Fibroblast of mammary gland (primary cell): ENCODE measurements around the gene PATE1.

Experiments
- DNase-seq: peaks from one replicate; pipeline ENCODE4 v3.0.0-alpha.2; 2010; ENCODE audit warnings: low read depth
- H3K4me3 ChIP-seq: 2 replicates; pipeline ENCODE4 v1.5.1; 2011; ENCODE audit warnings: low read depth, mild to moderate bottlenecking, low read length, moderate library complexity; ENCODE audit not compliant: control insufficient read depth
- CTCF ChIP-seq: conservative IDR thresholded peaks from 2 replicates; pipeline ENCODE4 v1.5.1; 2011; ENCODE audit warnings: low read depth, low read length, inconsistent platforms; ENCODE audit not compliant: control insufficient read depth, insufficient read depth

PATE1 gene

DNA sequence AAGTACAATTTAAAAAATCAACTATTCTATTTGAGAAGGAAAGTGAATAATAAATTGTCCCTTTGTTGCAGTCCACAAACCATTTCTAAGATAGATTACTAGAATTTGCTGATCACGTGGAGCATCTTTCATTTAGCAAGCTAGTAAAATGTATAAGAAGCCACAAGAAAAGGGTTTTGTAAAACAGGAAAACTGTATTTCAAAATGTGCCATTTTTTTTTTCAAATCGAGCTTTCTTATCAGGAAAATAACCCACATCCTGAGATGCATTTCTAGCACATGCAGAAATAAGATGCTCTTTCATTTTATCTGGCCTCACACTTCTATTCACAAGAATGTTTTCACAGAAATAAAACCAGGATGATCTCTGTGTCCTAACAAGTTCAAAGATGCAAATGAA lies 38.6 kb downstream of the PATE1 start:
- H3K4me3 ChIP-seq, result no peak overlapping the region
- no peak for DNase-seq
- no peak for TF ChIP-seq CTCF

GRCh38 chr11:125787827-125788226 lies 41.7 kb downstream of the PATE1 start, which contains the start of gene PATE3:
PATE3 (plus strand) TSS chr11:125788127; CDS start chr11:125788152, 25 bp downstream.
- no peak for DNase-seq
- no peak within 1 kb of the TSS for H3K4me3 ChIP-seq
- no peak for TF ChIP-seq CTCF

DNA sequence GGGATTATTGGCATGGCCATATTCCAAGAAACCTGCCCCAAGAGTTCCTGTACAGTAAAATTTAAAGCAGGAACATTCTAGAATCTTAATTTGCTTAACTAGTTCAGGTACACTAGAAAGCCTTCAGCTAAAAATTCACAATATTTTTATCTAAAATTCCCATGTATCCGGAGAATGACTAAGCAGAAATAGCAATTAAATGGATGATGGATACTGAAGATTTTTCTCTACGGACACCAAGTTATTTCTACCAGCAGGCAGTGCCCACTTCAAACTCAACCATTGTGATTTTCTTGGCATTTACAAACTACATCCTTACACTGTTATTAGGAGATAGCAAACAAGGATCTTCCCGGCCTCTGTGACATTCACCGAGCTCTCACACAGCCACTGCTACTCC lies 44.7 kb downstream of the PATE1 start:
- TF ChIP-seq CTCF, result no peak
- no peak overlapping the region for H3K4me3 ChIP-seq
- DNase-seq, result no peak

- no peak overlapping the region for H3K4me3 ChIP-seq
- no peak for TF ChIP-seq CTCF
- no peak for DNase-seq
Observed at GRCh38 chr11:125797641-125798040, 51.6 kb downstream of the PATE1 start.
